DND-41 (cell line): ENCODE results near the gene NKAIN2.

ENCODE experiments used
- ATAC-seq: fragments of 200-7000 bp; cut with Tn5 transposase; 3 replicates; pipeline ENCODE4 v1.9.1; 2021; ENCODE audit warnings: low read depth; ENCODE audit not compliant: insufficient read depth
- DNase-seq: peaks from one replicate; pipeline ENCODE4 v3.0.0-alpha.2; 2020
- H2AFZ ChIP-seq: 2 replicates; pipeline ENCODE4 v1.6.0; 2012; ENCODE audit warnings: low read depth, low read length
- H3K27ac ChIP-seq: 2 replicates; pipeline ENCODE4 v1.5.1; 2012; ENCODE audit warnings: low read length, inconsistent platforms
- H3K27me3 ChIP-seq: fragments of 200-600 bp; sonication (generic); 2 replicates; pipeline ENCODE4 v1.6.0; 2012; ENCODE audit warnings: low read length, mild to moderate bottlenecking, inconsistent platforms; ENCODE audit not compliant: insufficient read depth, poor library complexity
- H3K36me3 ChIP-seq: 2 replicates; pipeline ENCODE4 v1.5.1; 2012; ENCODE audit warnings: low read length, inconsistent platforms; ENCODE audit not compliant: insufficient read depth
- H3K4me1 ChIP-seq: 2 replicates; pipeline ENCODE4 v1.5.1; 2012; ENCODE audit warnings: mild to moderate bottlenecking, low read length; ENCODE audit not compliant: insufficient read depth
- H3K4me2 ChIP-seq: 2 replicates; pipeline ENCODE4 v1.6.0; 2012; ENCODE audit warnings: mild to moderate bottlenecking, moderate library complexity, low read length, inconsistent platforms; ENCODE audit not compliant: insufficient read depth
- H3K4me3 ChIP-seq, 2 experiments: fragments of 200-600 bp in 1 of 2; shearing (Covaris generic) in 1 of 2; 2 replicates each; pipeline ENCODE4 v1.5.1; 2012 to 2016; ENCODE audit warnings: inconsistent platforms in 2 of 2, low read length in 2 of 2, mild to moderate bottlenecking in 2 of 2, low read depth in 1 of 2, moderate library complexity in 1 of 2
- H3K79me2 ChIP-seq: 2 replicates; pipeline ENCODE4 v1.6.0; 2012; ENCODE audit warnings: low read length, inconsistent platforms; ENCODE audit not compliant: insufficient read depth
- H3K9ac ChIP-seq: 2 replicates; pipeline ENCODE4 v1.6.0; 2012; ENCODE audit warnings: low read depth, mild to moderate bottlenecking, inconsistent platforms, low read length, moderate library complexity
- H3K9me3 ChIP-seq: 2 replicates; pipeline ENCODE4 v1.5.1; 2012; ENCODE audit warnings: low read length, moderate library complexity, mild to moderate bottlenecking, inconsistent platforms; ENCODE audit not compliant: insufficient read depth, severe bottlenecking
- H4K20me1 ChIP-seq: 2 replicates; pipeline ENCODE4 v1.6.0; 2012; ENCODE audit warnings: low read length; ENCODE audit not compliant: insufficient read depth
- EZH2 ChIP-seq: IDR thresholded peaks from 3 replicates; pipeline ENCODE4 v1.6.1; 2012; ENCODE audit warnings: borderline replicate concordance, low read depth, mild to moderate bottlenecking, moderate library complexity, low read length, inconsistent platforms; ENCODE audit not compliant: severe bottlenecking
- TF ChIP-seq, protein P1 (sequence below): IDR thresholded peaks from 2 replicates; pipeline ENCODE4 v1.5.1; 2012; ENCODE audit warnings: borderline replicate concordance, low read length, moderate library complexity, mild to moderate bottlenecking; ENCODE audit not compliant: poor library complexity, severe bottlenecking; ENCODE audit errors: extremely low read depth

NKAIN2 gene

DNA sequence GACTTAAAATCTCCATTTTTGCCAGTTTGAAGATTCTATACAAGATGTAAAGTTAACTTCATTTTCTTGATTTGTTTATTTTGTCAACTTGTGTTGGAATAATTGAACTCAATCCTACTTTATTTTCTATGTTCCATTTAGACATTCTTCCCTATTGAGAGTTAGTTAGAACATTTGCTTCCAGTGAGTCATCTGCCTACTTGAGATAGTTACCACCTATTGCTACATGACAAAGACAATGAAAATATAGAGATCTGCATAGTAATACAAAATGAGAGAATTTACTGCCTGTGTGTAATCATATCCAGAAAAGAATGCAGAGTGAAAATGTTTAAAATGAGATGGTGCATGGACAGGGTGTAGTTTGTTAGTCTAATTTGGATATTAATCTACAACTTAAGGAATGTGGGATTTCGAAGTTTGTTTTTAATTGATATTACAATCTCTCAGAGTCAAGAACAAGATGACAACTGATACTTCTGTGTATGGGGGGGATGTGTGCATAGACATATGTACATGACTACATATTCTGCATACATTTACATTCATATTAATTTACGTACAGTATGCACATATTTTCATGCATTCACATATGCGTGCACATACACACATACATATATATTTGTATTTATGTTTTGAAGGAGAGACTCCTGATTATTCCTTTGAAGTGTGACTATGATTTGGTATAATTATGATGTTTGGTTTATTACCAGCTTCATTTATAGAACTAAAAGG lies 420.1 kb downstream of the NKAIN2 start:
- Histone ChIP-seq H3K79me2 (no peaks in the 10 kb centered on the region), H3K27ac (no peak overlapping the region), H3K9me3 (no peaks in the 10 kb centered on the region), H3K4me3 (no peak overlapping the region), H3K27me3 (no peaks in the 10 kb centered on the region), H3K36me3 (no peaks in the 10 kb centered on the region), H3K4me1 (no peaks in the 10 kb centered on the region), H4K20me1 (no peaks in the 10 kb centered on the region), H3K9ac (no peak overlapping the region), H2AFZ (no peak overlapping the region), H3K4me2 (no peak overlapping the region)
- no peak for TF ChIP-seq EZH2
- TF ChIP-seq, protein P1, sequence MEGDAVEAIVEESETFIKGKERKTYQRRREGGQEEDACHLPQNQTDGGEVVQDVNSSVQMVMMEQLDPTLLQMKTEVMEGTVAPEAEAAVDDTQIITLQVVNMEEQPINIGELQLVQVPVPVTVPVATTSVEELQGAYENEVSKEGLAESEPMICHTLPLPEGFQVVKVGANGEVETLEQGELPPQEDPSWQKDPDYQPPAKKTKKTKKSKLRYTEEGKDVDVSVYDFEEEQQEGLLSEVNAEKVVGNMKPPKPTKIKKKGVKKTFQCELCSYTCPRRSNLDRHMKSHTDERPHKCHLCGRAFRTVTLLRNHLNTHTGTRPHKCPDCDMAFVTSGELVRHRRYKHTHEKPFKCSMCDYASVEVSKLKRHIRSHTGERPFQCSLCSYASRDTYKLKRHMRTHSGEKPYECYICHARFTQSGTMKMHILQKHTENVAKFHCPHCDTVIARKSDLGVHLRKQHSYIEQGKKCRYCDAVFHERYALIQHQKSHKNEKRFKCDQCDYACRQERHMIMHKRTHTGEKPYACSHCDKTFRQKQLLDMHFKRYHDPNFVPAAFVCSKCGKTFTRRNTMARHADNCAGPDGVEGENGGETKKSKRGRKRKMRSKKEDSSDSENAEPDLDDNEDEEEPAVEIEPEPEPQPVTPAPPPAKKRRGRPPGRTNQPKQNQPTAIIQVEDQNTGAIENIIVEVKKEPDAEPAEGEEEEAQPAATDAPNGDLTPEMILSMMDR: no peak
- ATAC-seq (no peak), DNase-seq (no peak)

GRCh38 chr6:124226396-124226795 lies 422.7 kb downstream of the NKAIN2 start:
- H4K20me1 ChIP-seq: no peaks in the 10 kb centered on the region
- no peak overlapping the region for H3K27ac ChIP-seq
- DNase-seq (no peak), ATAC-seq (no peak)
- no peaks in the 10 kb centered on the region for H3K9me3 ChIP-seq
- H3K79me2 ChIP-seq: no peaks in the 10 kb centered on the region
- H3K27me3 ChIP-seq: no peaks in the 10 kb centered on the region
- H2AFZ ChIP-seq: no peak overlapping the region
- no peaks in the 10 kb centered on the region for H3K36me3 ChIP-seq
- no peak overlapping the region for H3K9ac ChIP-seq
- H3K4me3 ChIP-seq: no peak overlapping the region
- TF ChIP-seq, protein P1: no peak
- TF ChIP-seq EZH2: no peak
- H3K4me2 ChIP-seq: no peak overlapping the region
- H3K4me1 ChIP-seq: no peaks in the 10 kb centered on the region

- Histone ChIP-seq H3K9me3 (no peaks in the 10 kb centered on the region), H3K79me2 (no peaks in the 10 kb centered on the region), H3K9ac (no peak overlapping the region), H3K4me2 (no peak overlapping the region), H2AFZ (no peak overlapping the region), H3K27me3 (no peaks in the 10 kb centered on the region), H3K4me1 (no peaks in the 10 kb centered on the region), H3K36me3 (no peaks in the 10 kb centered on the region), H3K27ac (no peak overlapping the region), H4K20me1 (no peaks in the 10 kb centered on the region), H3K4me3 (no peak overlapping the region)
- no peak for ATAC-seq
- DNase-seq: no peak
- TF ChIP-seq, protein P1: no peak
- no peak for TF ChIP-seq EZH2
Observed at GRCh38 chr6:124233221-124233620, 429.6 kb downstream of the NKAIN2 start.
